ENCODE results near the gene OR14K1. TPM values are rescaled to one million over a fixed set of nuclear protein-coding genes. Genes with fewer than 3 reads are reported as not detected.
"Not testable (repeated sequence)": the region's sequence is repeated elsewhere in the genome, so short reads cannot be mapped to it uniquely, and the experiment has no call there.

OR14K1 gene, protein sequence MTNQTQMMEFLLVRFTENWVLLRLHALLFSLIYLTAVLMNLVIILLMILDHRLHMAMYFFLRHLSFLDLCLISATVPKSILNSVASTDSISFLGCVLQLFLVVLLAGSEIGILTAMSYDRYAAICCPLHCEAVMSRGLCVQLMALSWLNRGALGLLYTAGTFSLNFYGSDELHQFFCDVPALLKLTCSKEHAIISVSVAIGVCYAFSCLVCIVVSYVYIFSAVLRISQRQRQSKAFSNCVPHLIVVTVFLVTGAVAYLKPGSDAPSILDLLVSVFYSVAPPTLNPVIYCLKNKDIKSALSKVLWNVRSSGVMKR
- total RNA-seq: not detected

GRCh38 chr1:247738315-247738714 is at the start of gene OR14K1:
OR14K1 (plus strand) TSS chr1:247738615; CDS start chr1:247738615, 0 bp downstream.
- ATAC-seq (replicated peaks in 1 of 2): no peak
- no peaks in the 10 kb centered on the region for H3K36me3 Mint-ChIP-seq (ENCODE audit: insufficient read depth in 2 of 2)
- peaks cover 0 to 1% of the 10 kb centered on the region in 2 donors for H3K9me3 Mint-ChIP-seq

DNA sequence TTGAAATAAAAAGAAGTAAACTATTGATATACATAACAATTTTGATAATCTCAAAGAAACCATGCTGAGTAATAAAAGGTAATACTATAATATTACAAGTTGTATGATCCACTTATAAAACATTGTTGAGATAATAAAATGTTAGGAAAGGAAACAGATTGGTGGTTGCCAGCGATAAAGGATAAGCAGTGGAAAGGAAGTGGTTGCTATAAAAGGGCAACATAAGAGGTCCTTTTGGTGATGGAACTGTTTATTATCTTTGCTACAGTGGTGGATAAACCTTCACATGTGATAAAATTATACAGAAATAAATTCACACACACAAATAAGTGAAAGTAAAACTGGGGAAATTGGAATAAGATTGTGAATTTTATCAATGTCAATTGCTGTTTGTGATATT is 37.1 kb upstream of the OR14K1 start:
- Mint-ChIP-seq H3K9me3 (peaks cover 2 to 5% of the 10 kb centered on the region in 2 donors), H3K27me3 (ENCODE audit: low read depth) (peaks cover 5% of the 10 kb centered on the region), H3K36me3 (ENCODE audit: insufficient read depth in 2 of 2) (no peaks in the 10 kb centered on the region), H3K4me3 (no peak overlapping the region), H3K4me1 (ENCODE audit: low read depth) (no peaks in the 10 kb centered on the region), H3K27ac (no peak overlapping the region)
- no peak for ATAC-seq (replicated peaks in 1 of 2)
- DNase-seq: no peak

More at GRCh38 chr1:247738315-247738714, at the start of gene OR14K1:
- H3K4me3 Mint-ChIP-seq: no peak within 1 kb of the TSS
- no peaks in the 10 kb centered on the region for H3K27me3 Mint-ChIP-seq (ENCODE audit: low read depth)
- no peak within 1 kb of the TSS for H3K27ac Mint-ChIP-seq
- DNase-seq: no peak
- H3K4me1 Mint-ChIP-seq (ENCODE audit: low read depth): no peaks in the 10 kb centered on the region

GRCh38 chr1:247710681-247711080 is 27.7 kb upstream of the OR14K1 start:
- H3K27ac Mint-ChIP-seq; H3K27me3 Mint-ChIP-seq (ENCODE audit: low read depth); H3K4me3 Mint-ChIP-seq; H3K36me3 Mint-ChIP-seq (ENCODE audit: insufficient read depth in 2 of 2); ATAC-seq (replicated peaks in 1 of 2); H3K4me1 Mint-ChIP-seq (ENCODE audit: low read depth); DNase-seq; H3K9me3 Mint-ChIP-seq: not testable (repeated sequence)

DNA sequence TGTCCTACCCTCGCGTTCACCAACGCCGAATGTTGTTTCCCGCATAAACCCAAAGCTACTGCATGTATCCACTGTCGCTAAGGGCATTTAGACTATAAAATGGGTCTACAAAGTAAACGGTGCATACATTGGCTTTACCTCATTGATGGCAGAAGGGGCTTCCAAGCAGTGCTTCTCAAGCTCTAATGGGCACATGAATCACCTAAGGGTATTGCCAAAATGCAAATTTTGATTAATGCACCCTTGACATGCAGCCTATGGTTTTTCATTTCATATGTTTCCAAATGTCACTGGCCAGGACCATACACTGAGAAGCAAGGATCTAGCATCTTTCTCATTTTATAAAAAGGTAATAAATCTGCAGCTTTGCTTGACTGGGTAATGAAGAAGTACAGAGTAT is 24.7 kb upstream of the OR14K1 start:
- Mint-ChIP-seq H3K36me3 (ENCODE audit: insufficient read depth in 2 of 2) (no peaks in the 10 kb centered on the region), H3K27me3 (ENCODE audit: low read depth) (no peaks in the 10 kb centered on the region)

DNA sequence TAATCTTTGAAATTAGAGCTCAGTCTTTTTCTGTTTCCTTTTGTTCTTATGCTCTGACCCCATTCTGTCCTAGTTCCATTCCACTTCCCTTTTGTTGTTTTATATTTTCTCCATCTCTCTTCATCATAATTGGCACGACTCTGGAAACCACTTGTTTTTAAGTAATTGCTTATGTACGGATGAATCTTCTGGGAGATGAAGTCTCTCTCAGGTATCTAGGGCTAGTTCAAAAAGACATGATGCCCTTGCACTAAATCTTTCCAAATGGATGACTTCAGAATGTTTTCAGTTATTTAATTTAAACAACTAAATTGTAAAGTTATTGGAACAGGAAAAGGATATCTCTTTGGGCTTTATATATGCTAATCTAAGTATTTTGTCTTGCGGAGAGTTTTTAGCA is 21.9 kb upstream of the OR14K1 start, which contains the start of gene OR6F1:
OR6F1 (minus strand) TSS at position 101 of the 400 bp plus-strand sequence. CDS start 3,891 bp downstream, outside the sequence.
- H3K27me3 Mint-ChIP-seq (ENCODE audit: low read depth): no peaks in the 10 kb centered on the region
- H3K4me3 Mint-ChIP-seq: no peak within 1 kb of the TSS
- H3K36me3 Mint-ChIP-seq (ENCODE audit: insufficient read depth in 2 of 2): no peaks in the 10 kb centered on the region
- no peaks in the 10 kb centered on the region for H3K4me1 Mint-ChIP-seq (ENCODE audit: low read depth)
- H3K27ac Mint-ChIP-seq: peak within 1 kb of the TSS; percentile 47
- H3K9me3 Mint-ChIP-seq: peaks cover 0 to 6% of the 10 kb centered on the region in 2 donors
- no peak for ATAC-seq (replicated peaks in 1 of 2)
- DNase-seq: no peak

More for the DNA sequence above, 24.7 kb upstream of the OR14K1 start:
- Mint-ChIP-seq H3K4me3 (no peak overlapping the region), H3K4me1 (ENCODE audit: low read depth) (no peaks in the 10 kb centered on the region), H3K27ac (no peak overlapping the region), H3K9me3 (no peaks in the 10 kb centered on the region)
- DNase-seq (no peak), ATAC-seq (replicated peaks in 1 of 2) (no peak)

DNA sequence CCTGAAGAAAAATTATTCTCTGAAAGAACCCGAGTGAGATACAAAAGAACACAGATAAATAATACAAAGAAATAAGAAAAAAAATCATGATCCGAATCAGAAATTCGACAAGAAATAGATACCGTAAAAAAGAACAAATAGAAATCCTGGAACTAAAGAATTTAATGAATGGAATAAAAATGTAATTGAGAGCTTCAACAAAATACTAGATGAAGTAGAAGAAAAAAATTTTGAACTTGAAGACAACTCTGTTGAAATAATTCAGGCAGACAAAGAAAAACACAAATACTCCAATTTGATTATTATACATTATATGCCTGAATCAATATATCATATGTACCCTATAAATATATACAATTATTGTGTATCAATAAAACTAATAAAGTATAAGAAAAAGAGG is 17.2 kb upstream of the OR14K1 start:
- Mint-ChIP-seq H3K27me3 (ENCODE audit: low read depth) (no peaks in the 10 kb centered on the region), H3K4me3 (no peak overlapping the region), H3K9me3 (peaks cover 5 to 9% of the 10 kb centered on the region in 2 donors), H3K36me3 (ENCODE audit: insufficient read depth in 2 of 2) (peaks cover 0 to 3% of the 10 kb centered on the region in 2 donors), H3K4me1 (ENCODE audit: low read depth) (no peaks in the 10 kb centered on the region), H3K27ac (no peak overlapping the region)
- no peak for DNase-seq
- ATAC-seq (replicated peaks in 1 of 2): no peak

- H3K4me3 Mint-ChIP-seq: no peak overlapping the region
- no peaks in the 10 kb centered on the region for H3K4me1 Mint-ChIP-seq (ENCODE audit: low read depth)
- DNase-seq (no peak), ATAC-seq (replicated peaks in 1 of 2) (no peak)
- no peak overlapping the region for H3K27ac Mint-ChIP-seq
- no peaks in the 10 kb centered on the region for H3K27me3 Mint-ChIP-seq (ENCODE audit: low read depth)
- H3K36me3 Mint-ChIP-seq (ENCODE audit: insufficient read depth in 2 of 2): no peaks in the 10 kb centered on the region
- H3K9me3 Mint-ChIP-seq: no peaks in the 10 kb centered on the region
Observed at GRCh38 chr1:247740721-247741120, 2.3 kb downstream of the OR14K1 start.

- Mint-ChIP-seq H3K36me3 (ENCODE audit: insufficient read depth in 2 of 2) (no peaks in the 10 kb centered on the region), H3K4me3 (no peak overlapping the region)
Observed at GRCh38 chr1:247741756-247742155, 3.3 kb downstream of the OR14K1 start.

DNA sequence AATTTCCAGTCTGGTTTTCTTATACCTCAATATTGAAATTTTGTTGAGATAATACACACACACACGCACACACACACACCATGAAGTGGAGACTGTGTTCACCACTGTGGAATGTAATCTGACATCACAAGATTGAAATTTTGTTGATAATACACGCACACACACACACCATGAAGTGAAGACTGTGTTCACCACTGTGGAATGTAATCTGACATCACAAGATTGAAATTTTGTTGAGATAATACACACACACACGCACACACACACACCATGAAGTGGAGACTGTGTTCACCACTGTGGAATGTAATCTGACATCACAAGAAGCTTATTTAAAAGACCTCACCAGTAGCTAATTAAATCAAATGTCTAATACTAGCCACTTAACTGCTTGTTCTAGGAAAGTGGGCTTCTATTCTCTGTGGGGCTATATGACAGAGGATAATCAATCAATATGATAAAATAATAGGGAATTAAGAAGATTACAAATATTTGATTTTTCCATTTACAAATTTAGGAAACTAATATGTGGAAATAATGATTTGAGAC is 3.9 kb downstream of the OR14K1 start:
- H3K9me3 Mint-ChIP-seq; ATAC-seq (replicated peaks in 1 of 2); H3K27ac Mint-ChIP-seq; DNase-seq; H3K4me3 Mint-ChIP-seq; H3K27me3 Mint-ChIP-seq (ENCODE audit: low read depth); H3K36me3 Mint-ChIP-seq (ENCODE audit: insufficient read depth in 2 of 2); H3K4me1 Mint-ChIP-seq (ENCODE audit: low read depth): not testable (repeated sequence)

More at GRCh38 chr1:247741756-247742155, 3.3 kb downstream of the OR14K1 start:
- no peaks in the 10 kb centered on the region for H3K9me3 Mint-ChIP-seq
- no peaks in the 10 kb centered on the region for H3K4me1 Mint-ChIP-seq (ENCODE audit: low read depth)
- ATAC-seq (replicated peaks in 1 of 2) (no peak), DNase-seq (no peak)
- H3K27ac Mint-ChIP-seq: no peak overlapping the region
- no peaks in the 10 kb centered on the region for H3K27me3 Mint-ChIP-seq (ENCODE audit: low read depth)

DNA sequence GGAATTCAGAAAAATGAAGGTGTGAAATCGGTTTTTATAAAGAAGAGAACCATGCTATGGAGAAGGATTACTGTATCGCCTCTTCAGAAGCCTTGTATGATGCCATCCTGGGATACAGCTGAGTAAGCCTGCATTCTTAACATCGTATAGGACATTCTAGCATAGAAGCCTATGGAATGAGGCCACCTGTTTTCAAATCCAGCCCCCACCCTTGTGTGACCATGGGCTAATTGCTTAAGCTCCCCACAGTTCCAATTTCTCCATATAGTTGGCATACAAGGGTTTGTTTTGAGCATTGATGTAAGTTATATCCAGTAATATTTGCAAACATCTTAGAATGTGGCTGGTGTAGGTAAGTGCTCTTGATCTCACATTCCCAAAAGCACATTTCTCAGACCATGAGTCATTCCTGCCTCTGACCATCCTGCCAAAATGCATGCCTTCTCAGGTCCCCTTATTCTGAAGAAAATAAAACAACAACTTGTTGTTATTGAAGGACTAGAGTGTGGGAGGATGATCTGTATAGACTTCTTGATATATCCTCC is 8.0 kb downstream of the OR14K1 start:
- DNase-seq (no peak), ATAC-seq (replicated peaks in 1 of 2) (no peak)
- no peak overlapping the region for H3K4me3 Mint-ChIP-seq
- no peaks in the 10 kb centered on the region for H3K36me3 Mint-ChIP-seq (ENCODE audit: insufficient read depth in 2 of 2)
- H3K9me3 Mint-ChIP-seq: peaks cover 3 to 6% of the 10 kb centered on the region in 2 donors
- H3K27me3 Mint-ChIP-seq (ENCODE audit: low read depth): no peaks in the 10 kb centered on the region
- no peak overlapping the region for H3K27ac Mint-ChIP-seq
- no peaks in the 10 kb centered on the region for H3K4me1 Mint-ChIP-seq (ENCODE audit: low read depth)

- no peak for ATAC-seq (replicated peaks in 1 of 2)
- Mint-ChIP-seq H3K4me1 (ENCODE audit: low read depth) (no peaks in the 10 kb centered on the region), H3K36me3 (ENCODE audit: insufficient read depth in 2 of 2) (no peaks in the 10 kb centered on the region), H3K4me3 (no peak overlapping the region), H3K27me3 (ENCODE audit: low read depth) (no peaks in the 10 kb centered on the region), H3K27ac (no peak overlapping the region), H3K9me3 (peaks cover 5 to 6% of the 10 kb centered on the region in 2 donors)
- DNase-seq: no peak
Observed at GRCh38 chr1:247747616-247748015, 9.2 kb downstream of the OR14K1 start.

GRCh38 chr1:247748041-247748440 is 9.6 kb downstream of the OR14K1 start, which contains the start of gene OR14A2:
OR14A2 (minus strand) TSS chr1:247748141.
- peaks cover 5 to 6% of the 10 kb centered on the region in 2 donors for H3K9me3 Mint-ChIP-seq
- no peak for ATAC-seq (replicated peaks in 1 of 2)
- no peak within 1 kb of the TSS for H3K4me3 Mint-ChIP-seq
- no peaks in the 10 kb centered on the region for H3K4me1 Mint-ChIP-seq (ENCODE audit: low read depth)
- H3K27me3 Mint-ChIP-seq (ENCODE audit: low read depth): no peaks in the 10 kb centered on the region
- H3K36me3 Mint-ChIP-seq (ENCODE audit: insufficient read depth in 2 of 2): no peaks in the 10 kb centered on the region
- H3K27ac Mint-ChIP-seq: no peak within 1 kb of the TSS
- DNase-seq: no peak

- Mint-ChIP-seq H3K4me1 (ENCODE audit: low read depth) (no peaks in the 10 kb centered on the region), H3K36me3 (ENCODE audit: insufficient read depth in 2 of 2) (no peaks in the 10 kb centered on the region), H3K27me3 (ENCODE audit: low read depth) (no peaks in the 10 kb centered on the region), H3K9me3 (peaks cover 5 to 6% of the 10 kb centered on the region in 2 donors), H3K27ac (no peak overlapping the region), H3K4me3 (no peak overlapping the region)
- no peak for DNase-seq
- ATAC-seq (replicated peaks in 1 of 2): no peak
Observed at GRCh38 chr1:247749870-247750269, 11.5 kb downstream of the OR14K1 start.

All from activated T-cell treated with anti-CD3 and anti-CD28 coated beads, Interleukin-2, amount 50 U/mL, for 72 hours (primary cell).